NCI-H1092 (cell line): Measurements from ENCODE around the gene NAP1L1.

Experiments used
- DNase-seq: peaks from one replicate; lab custom pipeline; 2025; lab: John Stamatoyannopoulos, UW

The NAP1L1 gene

DNA sequence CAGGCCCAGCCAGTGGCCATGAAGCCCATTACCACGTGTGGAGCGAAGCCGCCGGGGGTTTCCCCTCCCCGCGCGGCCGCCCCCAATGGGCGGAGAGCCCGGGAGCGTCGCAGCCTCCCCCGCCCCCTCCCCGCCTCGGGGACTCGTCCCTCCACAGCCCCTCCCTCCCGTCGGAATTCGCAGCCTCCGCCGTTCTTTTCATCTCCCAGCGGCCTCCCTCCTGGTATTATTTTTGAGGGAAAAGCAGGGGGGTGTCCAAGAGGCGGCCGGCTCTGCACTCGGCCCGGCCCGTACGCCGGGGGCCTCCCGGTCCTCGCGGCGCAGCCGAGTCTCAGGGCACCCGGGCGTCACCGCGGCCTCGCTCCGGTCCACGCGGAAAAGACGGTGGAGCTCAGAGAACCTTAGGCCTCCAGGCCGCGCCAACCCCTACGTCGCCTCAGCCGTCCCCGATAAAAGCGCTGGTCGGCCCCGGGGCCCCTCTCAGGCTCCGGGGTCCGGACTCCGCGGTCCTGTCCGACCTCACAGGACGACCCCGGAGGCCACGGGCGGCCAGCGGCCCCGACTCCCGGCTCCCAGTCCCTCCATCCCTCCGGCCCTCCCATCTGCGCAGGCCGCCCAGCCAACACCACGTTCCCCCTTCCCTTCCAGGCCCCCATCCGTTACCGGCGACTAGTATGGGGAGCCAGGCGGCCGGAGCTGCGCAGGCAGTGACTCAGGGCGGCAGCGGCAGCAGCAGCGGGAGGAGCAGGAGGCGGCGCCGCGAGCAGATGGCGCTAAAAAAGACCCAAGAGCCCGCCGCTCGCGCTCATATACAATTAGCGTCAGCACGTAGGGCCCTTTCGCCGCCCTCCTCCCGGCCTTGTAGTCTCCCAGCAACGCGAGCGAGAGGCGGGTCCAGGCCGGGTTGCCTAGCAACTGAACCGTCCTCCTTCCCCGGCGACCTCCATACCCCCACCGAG, at the start of gene NAP1L1:
TSS of gene NAP1L1 (minus strand) at position 782 of the 959 bp plus-strand sequence. CDS start 10,466 bp downstream, outside the sequence.
- DNase-seq: peak; percentile 95

- no peak for DNase-seq
These were observed 43.1 kb upstream of the NAP1L1 start for GRCh38 chr12:76127588-76127987.

GRCh38 chr12:76124456-76124855, 40.0 kb upstream of the NAP1L1 start:
- DNase-seq: no peak

- no peak for DNase-seq
These were observed 39.1 kb upstream of the NAP1L1 start for GRCh38 chr12:76123259-76124212.

- DNase-seq: no peak
These were observed 35.4 kb upstream of the NAP1L1 start for GRCh38 chr12:76119887-76120286.

DNA sequence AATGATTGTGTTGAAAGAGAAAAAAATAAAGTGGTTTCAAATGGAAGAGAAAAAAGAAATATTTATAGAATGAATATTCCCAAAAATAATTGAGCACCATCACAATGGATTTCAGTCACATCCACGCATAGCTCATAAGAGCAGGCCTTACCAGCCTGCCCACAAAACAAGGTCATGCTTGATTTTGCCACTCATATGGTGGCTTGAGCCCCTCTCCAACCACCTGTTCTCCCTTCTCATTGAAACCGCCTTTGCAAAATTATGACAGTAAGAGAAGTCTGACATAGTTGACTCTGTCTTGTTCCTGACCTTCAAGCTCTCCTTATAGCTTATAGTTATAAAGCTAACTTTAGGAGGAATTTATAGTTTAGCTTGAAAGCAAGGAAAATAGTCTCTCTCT, 33.3 kb upstream of the NAP1L1 start:
- no peak for DNase-seq

DNA sequence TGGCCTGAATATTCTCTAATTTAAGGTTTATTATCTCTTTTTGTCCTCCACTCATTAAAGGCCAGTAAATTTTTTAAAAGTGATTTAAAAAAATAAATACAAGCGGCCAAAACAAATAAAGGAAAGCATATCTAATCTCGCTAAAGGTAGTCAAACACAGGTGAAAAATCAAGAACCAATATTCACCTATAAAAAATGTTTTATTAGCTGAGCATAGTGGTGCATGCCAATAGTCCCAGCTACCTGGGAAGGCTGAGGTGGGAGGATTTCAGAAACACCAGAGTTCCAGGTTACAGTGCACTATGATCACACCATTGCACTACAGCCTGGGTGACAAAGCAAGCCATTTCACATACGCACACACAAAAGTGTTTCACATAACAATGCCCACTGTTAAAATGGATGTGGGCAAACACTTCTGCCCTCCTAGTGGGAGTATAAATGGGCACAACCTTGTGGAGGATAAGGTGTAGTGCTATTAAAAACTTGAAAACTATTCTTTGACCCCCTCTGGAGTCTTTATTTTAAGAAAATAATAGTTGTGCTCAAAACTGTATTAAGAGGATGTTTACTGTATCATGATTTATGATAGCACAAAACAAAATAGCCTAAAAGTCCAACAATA, 32.7 kb upstream of the NAP1L1 start:
- no peak for DNase-seq

DNA sequence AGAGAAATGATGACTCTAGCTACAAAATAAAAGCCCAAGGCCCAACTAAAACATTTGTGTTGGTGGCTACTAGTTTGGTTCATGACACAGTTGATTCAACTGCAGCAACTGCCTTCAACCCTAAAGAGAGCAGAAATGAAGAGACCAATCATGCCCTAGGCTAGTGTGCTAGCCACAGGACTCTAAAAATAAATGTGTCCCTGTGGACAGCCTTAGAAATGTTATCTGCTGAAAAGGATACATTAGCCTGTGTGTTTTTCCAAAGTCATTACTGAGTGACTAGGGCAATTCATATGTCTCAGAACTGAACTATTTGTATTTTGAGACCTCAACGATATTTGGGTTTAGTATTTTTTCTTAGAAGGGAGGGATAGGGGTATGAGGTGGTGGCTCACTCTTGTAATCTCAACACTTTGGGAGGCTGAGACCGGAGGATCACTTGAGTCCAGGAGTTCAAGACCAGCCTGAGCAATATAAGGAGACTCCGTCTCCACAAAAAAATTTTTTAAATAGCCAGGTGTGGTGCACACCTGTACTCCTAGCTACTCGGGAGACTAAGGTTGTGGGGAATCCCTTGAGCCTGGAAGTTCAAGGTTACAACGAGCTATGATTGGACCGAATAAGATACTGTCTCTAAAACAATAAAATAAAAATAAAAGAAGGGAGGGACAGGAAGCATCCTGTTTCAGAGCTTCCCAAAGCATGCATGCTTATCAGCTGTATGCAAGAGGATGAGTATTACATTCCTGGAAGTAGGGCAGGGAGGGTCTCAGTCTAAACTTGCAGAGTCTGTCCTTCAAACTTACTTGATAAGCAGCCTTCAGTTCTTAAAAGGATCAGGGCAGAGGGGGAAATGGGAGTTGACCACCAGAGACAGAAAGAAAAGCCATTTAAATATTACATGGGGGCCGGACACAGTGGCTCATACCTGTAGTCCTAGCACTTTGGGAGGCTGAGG, 29.6 kb upstream of the NAP1L1 start:
- DNase-seq: no peak

GRCh38 chr12:76111209-76111749, 26.8 kb upstream of the NAP1L1 start:
- no peak for DNase-seq

- no peak for DNase-seq
These were observed 25.4 kb upstream of the NAP1L1 start for GRCh38 chr12:76109879-76110278.

- DNase-seq: no peak
These were observed 23.9 kb upstream of the NAP1L1 start for GRCh38 chr12:76108356-76108755.

DNA sequence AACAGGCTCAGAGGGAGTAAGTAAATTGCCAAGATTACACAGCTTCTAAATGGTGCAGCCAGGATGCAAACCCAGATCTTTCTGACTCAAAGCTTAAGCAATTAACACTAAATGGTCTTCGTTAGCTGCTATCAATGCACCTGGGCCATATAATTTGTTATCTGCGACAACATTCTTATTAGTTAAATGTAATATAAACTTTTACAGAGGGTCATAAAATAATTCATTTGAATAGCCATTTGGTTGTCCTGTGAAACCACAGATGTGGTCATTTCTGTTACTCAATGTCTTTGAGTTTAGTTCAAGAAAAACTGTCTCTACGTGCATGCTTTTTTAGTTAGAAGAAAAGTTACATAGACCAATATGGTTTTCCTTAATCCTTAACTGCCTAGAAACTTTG, 22.1 kb upstream of the NAP1L1 start:
- no peak for DNase-seq

- no peak for DNase-seq
These were observed 19.5 kb upstream of the NAP1L1 start for GRCh38 chr12:76103958-76104357.

- DNase-seq: no peak
These were observed 17.4 kb upstream of the NAP1L1 start for GRCh38 chr12:76101739-76102385.

GRCh38 chr12:76096079-76096646, 11.7 kb upstream of the NAP1L1 start:
- no peak for DNase-seq

GRCh38 chr12:76094754-76095153, 10.3 kb upstream of the NAP1L1 start:
- no peak for DNase-seq

GRCh38 chr12:76091246-76091754, 6.8 kb upstream of the NAP1L1 start:
- DNase-seq: no peak

DNA sequence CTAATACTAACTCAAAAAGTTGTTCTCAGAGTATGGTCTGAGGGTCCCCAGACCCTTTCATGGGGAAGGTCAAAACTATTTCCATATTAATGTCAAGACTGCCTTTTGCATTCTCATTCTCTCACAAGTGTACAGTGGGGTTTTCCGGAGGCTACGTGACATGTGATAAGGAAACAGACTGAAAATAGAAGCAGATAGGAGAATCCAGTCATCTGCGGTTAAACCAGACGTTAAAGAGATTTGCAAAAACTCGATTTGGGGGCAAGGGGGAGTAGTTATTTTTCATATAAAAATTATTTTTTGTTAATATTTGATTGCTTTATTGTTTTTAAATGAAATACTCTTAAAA, 1.0 kb upstream of the NAP1L1 start:
- no peak for DNase-seq

- no peak for DNase-seq
These were observed 506 bp upstream of the NAP1L1 start for GRCh38 chr12:76084863-76085519.
